ENCODE results near the gene LAMA4.
"Not testable (repeated sequence)": the region's sequence is repeated elsewhere in the genome, so short reads cannot be mapped to it uniquely, and the experiment has no call there.

The LAMA4 gene

GRCh38 chr6:112209131-112209530 lies 45.2 kb downstream of the LAMA4 start:
- no peak for DNase-seq (ENCODE audit: low read depth)

DNA sequence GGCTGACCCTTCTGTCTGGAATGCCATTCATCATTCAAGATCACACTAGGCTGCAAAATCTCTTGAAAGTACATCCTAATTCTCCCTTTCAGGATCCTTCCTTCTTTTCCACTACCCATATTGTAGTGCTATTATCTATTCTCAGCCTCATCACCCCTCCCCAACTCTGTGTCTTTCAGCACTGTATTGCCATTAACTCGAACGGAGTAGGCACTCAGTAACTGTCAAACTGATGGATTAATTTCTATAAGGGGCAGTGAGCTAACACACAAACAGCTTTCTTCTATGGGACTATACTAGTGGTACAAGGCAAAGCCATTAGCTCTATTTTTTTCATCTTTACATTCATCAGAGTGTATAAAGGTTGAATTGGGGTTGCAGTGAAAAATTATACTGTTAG lies 46.6 kb downstream of the LAMA4 start:
- no peak for DNase-seq (ENCODE audit: low read depth)

- no peak for DNase-seq (ENCODE audit: low read depth)
These were observed 47.2 kb downstream of the LAMA4 start for GRCh38 chr6:112207131-112207530.

GRCh38 chr6:112206110-112206458 lies 48.3 kb downstream of the LAMA4 start:
- no peak for DNase-seq (ENCODE audit: low read depth)

DNA sequence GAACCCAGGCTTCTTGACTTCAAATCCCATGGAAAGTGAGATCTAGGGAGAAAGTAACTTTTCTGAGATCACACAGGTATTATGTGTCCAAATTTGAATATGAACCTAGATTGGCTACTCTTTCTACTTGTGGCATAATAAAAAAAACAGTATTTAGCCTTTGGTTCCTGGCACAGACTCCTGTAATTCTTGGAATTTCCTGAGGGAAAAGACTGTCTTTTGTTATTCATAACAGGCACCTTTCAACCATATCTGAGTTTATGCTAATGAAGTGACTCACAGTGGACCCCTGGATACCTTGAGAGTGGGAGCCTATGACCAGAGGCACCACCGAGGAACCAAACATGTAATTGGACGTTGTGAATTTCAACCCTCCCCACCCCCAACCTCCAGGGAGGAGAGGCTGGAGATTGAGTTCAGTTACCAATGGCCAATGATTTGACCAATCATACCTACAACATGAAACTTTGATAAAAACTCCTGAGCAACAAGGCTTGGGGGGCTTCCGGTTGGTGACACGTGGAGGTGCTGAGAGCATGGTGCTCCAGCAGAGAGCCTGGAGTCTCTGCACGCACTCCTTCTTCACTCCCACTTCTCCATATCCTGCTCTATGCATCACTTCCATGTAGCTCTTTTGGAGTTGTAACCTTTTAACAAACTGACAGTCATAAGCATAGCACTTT lies 48.8 kb downstream of the LAMA4 start:
- DNase-seq (ENCODE audit: low read depth) = no peak

GRCh38 chr6:112204350-112204706 lies 50.0 kb downstream of the LAMA4 start:
- no peak for DNase-seq (ENCODE audit: low read depth)

GRCh38 chr6:112203577-112204349 lies 50.6 kb downstream of the LAMA4 start:
- DNase-seq (ENCODE audit: low read depth) = no peak

DNA sequence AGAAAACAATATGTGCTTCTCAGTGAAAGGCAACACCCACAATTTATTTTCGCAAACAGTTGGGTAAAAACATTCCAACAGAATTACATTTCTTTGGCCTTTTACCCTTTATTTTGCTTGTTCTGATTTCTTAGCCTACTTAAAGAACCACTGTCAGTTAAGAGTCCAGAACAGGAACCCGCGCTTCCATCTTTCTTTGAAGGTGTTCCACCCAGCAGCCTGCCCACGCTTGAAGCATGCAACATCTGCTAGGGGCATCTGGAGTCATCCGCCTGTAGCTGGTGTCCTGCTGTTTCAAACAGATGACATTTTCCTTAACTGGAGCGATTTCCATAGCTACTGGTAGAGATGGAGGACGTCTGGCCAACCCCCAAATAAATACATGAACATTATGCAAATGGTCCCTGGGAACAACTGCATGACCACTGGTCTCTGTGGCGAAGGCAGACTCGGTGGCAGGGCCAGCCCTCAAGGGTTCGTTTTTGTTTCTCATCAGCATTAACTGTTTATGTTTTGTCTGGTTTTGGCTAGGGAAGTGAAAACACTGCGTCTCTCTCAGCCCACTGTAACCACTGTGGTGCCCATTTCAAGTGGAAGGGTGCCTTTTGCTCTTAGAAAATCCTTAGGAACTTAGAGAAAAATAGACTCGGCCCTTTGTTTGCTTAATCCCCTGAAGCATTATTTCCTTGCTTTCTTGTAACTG lies 51.6 kb downstream of the LAMA4 start:
- no peak for DNase-seq (ENCODE audit: low read depth)

DNA sequence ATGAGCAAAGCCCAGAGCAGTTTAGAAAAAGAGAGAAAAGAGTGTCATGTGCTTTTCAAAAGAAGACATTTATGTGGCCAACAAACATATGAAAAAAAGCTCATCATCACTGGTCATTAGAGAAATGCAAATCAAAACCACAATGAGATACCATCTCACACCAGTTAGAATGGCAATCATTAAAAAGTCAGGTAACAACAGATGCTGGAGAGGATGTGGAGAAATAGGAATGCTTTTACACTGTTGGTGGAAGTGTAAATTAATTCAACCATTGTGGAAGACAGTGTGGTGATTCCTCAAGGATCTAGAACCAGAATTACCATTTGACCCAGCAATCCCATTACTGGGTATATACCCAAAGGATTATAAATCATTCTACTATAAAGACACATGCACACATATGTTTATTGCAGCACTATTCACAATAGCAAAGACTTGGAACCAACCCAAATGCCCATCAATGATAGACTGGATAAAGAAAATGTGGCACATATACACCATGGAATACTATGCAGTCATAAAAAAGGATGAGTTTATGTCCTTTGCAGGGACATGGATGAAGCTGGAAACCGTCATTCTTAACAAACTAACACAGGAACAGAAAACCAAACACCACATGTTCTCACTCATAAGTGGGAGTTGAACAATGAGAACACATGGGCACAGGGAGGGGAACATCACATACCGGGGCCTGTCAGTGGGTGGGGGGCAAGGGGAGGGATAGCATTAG lies 54.0 kb downstream of the LAMA4 start:
- DNase-seq (ENCODE audit: low read depth) = not testable (repeated sequence)

- no peak for DNase-seq (ENCODE audit: low read depth)
These were observed 55.4 kb downstream of the LAMA4 start for GRCh38 chr6:112199001-112199403.

DNA sequence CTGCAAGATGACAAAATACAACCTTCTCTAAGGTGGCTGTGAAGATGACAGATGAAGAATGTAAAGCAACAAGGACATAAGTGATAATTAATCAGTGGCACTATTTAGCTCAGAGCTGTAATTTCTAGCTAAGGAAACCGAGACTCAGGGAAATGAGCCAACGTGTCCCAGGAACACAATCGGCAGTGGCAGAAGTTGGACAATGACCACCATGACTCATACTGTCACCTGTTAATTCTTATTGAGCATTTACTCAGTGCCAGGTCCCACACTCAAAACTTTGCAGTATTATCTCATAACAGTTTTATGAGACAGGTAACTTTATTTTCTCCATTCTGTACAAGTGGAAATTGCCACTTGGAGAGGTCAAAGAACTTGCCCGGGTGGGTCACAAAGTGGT lies 55.8 kb downstream of the LAMA4 start:
- DNase-seq (ENCODE audit: low read depth) = no peak

- DNase-seq (ENCODE audit: low read depth) = no peak
These were observed 56.7 kb downstream of the LAMA4 start for GRCh38 chr6:112197636-112198035.

GRCh38 chr6:112196306-112196705 lies 58.1 kb downstream of the LAMA4 start:
- DNase-seq (ENCODE audit: low read depth) = no peak

DNA sequence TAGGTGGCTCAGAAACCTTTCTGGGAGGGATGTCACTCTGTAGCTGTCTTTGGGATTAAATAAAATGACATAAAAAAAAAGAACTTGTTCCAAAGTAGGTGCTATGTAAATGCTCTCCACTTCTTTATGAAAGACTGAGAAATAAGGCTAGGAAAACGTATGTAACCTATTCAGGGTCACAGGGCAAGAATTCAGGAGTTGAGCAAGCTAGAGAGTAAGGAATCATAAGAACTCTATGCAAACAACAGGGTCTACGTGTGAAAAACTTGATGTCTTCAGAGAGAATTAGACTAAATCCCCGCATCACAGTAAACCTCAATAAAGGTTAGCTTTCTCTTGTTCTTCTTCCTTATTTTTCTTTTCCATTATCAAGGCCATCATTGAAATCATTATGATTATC lies 59.2 kb downstream of the LAMA4 start:
- DNase-seq (ENCODE audit: low read depth) = no peak

DNA sequence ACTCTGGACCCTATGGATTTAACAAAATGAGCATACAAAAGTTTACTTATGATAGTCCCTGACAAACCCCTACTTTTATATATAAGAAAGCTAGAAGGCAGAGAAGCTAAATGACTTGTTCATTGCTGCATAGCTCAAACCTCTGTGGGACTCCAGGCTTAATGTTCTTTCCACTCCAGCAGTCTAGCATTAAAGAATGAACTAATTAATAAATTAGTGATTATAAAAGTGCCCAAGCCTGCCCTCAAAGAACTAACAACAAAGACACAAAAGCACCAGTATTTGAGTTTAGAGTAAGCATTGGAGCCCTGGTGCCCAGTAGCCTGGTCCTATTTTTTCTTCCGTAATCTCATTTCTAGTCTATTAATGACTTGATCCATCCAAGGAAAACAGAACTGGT lies 59.9 kb downstream of the LAMA4 start:
- DNase-seq (ENCODE audit: low read depth) = no peak

DNA sequence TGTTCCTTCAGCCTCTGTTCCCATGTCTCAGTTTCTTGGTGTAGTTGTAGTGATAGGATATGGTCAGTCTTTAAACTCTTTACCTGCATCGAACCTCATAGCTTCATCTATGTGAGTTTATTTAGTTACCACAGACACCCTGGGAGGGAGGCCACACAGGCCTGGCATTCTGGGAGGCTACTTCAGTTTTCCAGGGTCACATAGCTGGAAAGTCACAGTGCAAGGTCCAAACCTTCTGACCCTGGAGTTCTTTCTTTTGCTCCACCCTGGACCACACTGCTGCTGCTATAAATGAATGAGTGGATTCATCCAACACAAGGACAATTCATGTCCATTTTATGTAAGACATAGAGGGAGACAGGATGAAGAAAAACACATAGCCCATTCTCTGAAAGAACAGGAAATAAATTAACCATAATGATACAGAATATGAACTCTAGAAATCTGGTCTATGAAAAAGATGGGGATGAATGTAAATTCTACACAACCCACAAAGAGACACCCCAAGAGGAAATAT lies 60.8 kb downstream of the LAMA4 start:
- DNase-seq (ENCODE audit: low read depth) = no peak

GRCh38 chr6:112193117-112193516 lies 61.2 kb downstream of the LAMA4 start:
- no peak for DNase-seq (ENCODE audit: low read depth)

GRCh38 chr6:112191509-112192020 lies 62.8 kb downstream of the LAMA4 start:
- DNase-seq (ENCODE audit: low read depth) = no peak

DNA sequence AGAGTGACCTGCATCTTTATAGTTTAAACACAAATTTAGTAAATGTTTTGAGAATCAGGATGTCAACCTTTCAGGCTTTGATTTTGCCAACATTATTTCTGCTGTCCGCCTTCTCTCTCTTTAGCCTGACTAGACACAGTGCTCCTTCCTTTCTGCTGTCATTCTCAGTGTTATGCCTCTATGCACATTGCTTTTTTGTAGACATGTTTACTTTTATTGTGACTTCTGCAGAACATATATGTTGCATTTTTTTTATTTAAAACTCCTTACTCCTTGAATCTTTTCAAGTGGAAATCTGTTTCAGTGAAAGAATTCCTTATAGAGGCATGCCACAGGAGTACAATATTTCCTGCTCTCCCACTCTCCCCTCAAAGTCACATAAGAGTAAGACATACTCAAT lies 64.2 kb downstream of the LAMA4 start:
- DNase-seq (ENCODE audit: low read depth) = no peak

- DNase-seq (ENCODE audit: low read depth) = no peak
These were observed 64.9 kb downstream of the LAMA4 start for GRCh38 chr6:112189494-112189893.

DNA sequence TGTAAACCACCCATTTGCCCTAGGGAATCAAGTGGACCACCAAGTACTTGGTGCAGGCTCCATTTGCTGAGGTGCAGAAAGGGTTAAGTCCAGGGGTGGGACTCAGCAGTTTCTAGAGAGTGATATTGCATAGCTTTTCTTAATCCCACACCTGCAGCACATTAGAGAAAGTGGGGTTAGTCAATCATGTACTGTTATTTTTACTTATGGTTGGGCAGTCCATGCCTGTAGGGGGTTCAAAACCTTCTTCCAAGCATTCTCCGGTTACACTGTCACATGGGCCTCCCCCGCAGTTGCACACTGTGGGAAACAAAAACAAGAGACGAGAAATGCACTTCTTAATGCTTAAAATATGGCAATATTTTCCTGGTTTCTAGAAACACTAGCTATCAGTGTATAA lies 65.5 kb downstream of the LAMA4 start:
- no peak for DNase-seq (ENCODE audit: low read depth)

DNA sequence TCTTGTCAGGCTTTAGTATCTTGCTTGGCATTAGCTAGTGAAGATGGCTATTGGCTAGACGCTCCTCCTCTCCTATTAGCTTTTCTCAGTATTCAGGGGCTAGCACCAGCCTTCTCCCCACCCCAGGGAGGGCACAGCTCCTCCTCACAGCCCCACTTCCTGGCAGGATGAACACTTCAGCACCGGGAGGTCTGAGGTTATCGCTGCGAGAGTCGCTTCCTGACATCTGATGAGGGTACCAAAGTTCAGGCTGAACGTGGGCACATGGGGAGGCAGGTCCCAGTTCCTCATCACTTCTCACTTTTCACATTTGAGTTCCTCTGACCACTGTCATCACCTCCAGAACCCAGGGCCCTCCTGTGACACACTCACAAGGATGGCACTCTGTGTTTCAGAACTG lies 66.6 kb downstream of the LAMA4 start:
- no peak for DNase-seq (ENCODE audit: low read depth)
